Measurements from ENCODE around the gene MADCAM1.
"Not testable (repeated sequence)": the region's sequence is repeated elsewhere in the genome, so short reads cannot be mapped to it uniquely, and the experiment has no call there.

Gene MADCAM1

DNA sequence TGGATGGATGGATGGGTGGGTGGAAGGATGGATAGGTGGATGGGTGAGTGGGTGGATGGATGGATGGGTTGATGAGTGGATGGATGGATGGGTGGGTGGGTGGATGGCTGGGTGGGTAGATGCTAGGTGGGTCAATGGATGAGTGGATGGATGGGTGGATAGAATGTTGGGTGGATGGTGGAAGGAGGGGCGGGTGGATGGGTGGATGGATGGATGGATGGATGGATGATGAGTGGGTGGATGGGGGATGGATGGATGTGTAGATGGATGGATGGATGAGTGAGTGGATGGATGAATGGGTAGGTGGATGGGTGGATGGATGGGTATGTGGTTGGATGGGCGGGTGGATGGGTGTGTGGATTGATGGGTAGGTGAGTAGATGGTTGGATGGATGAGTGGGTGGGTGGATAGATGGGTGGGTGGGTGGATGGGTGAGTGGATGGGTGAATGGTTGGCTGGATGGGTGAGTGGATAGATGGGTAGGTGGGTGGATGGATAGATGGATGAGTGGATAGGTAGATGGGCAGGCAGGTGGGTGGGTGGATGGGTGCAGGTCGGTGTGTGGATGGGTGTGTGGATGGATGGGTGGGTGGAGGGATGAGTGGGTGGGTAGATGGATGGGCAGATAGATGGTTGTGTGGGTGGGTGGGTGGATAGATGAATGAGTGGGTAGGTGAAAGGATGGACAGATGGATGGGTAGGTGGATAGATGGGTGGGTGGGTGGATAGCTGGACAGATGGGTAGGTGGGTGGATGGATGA is 31.1 kb upstream of the MADCAM1 start:
- DNase-seq (ENCODE audit: low spot score), result no peak

DNA sequence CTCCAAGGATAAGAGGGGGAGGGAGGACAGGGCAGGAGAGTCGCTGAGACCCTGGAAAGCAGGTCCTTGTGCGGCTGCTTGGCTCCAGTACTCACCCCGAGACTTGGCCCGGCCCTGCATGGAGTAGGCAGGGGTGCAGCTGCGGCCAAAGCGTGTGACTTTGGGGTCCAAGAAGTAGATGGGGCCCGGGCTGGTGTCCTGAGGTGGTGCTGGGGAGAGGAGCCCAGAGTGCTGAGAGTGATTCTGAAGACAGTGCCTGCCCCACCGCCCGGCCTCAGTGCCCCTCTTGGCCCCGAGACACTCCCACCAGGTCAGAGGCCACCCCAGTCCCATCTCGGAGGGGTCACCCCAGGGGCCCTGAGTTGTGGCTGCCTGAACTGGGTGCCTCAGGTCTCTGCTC is 28.7 kb upstream of the MADCAM1 start:
- no peak for DNase-seq (ENCODE audit: low spot score)

DNA sequence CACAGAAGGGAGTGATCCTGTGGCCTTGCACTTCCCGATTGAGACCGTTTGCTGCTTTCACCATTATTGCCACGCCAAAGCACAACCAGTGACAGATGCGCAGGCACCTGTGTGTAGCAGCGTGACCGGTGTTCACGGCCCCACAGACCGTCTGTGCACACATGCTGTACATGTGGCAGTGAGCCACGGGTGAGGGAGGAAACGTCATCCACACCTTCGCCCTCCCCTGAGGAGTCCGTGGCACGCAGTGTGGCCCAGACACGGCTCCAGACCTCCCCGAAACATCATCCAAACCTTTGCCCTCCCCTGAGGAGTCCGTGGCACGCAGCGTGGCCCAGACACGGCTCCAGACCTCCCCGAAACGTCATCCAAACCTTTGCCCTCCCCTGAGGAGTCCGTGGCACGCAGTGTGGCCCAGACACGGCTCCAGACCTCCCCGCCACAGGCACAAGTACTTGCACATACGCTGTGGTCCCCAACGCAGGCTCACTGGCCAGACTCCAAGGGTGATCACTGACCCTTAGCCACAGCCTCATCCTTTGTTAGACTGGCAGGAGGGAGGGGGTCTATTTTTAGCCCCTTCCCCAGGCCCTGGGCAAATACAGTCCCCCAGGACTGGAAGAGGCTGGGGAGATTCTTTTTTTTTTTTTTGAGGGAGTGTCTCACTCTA is 27.6 kb upstream of the MADCAM1 start:
- no peak for DNase-seq (ENCODE audit: low spot score)

DNA sequence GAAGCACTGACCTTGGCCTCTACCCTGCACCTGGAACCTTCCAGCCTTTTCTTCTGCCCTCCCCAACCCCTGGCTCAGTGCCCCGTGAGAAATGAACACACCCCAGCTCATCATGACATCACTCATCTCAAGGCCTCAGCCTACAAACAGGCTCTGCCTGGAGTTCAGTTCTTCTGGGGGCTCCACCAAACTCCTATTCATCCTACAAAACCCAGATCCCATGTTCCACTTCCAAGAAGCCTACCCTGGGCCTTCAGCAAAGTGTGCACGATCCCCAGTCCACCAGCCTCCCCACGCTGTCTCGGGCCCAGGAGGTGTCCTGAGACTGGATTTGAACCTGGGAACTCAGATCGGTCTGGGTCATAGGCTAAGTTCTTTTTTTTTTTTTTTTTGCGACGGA is 26.5 kb upstream of the MADCAM1 start:
- DNase-seq (ENCODE audit: low spot score), result no peak

DNA sequence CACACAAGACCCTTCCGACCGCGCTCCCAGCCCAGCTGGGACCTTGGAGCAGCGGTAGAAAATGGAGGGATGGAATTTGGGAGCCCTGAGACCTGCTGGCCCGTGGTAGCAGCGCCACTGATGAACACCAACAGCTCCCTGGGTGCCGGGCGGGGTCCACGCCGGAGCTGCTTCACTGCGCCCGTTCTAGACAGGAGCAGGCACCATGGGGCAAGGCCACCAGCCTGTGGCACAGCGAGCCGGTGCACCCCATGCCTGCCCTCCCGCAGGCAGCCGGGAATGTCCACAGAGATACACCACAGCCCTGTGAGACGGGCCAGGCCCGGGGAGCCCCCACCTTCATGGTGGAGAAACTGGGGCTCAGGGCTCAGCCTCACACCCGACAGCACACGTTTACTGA is 25.6 kb upstream of the MADCAM1 start:
- DNase-seq (ENCODE audit: low spot score), result no peak

DNA sequence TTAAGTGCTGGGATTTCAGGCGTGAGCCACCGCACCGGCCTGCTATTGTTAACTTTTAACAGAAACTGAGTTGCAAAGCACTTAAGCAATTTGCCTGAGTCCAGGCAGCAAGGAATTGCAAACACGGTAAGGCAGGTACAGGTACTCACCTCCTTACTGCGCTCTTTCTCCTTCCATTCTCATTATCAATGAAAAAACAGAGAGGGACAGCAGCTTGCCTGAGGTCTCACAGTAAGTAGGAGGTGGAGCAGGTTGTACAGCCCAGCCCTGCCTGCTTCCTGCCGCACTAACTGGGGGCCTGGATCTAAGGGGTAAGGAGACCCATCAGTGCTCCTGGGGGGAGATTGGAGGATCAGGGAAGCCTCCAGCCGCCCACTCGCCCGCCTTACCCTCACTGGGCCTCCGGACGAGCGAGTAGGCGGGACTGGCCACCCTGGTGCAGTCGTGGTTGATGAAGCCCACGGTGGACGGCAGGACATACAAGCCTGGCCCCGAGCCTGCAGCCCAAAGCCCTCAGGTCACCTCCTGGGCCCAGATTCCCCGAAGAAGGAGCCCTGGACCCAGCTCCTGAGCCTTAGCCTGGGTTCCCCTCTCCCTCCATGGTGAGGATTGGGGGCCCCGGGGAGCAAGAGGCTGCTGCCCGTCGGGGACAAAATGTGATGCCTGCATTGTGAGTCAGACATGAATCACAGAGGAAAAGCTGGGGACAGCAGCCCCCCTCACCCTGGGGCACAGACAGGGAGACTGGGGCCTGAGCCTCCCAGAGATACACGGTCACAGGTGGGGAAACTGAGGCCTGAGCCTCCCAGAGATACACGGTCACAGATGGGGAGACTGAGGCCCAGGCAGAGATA is 24.1 kb upstream of the MADCAM1 start:
- DNase-seq (ENCODE audit: low spot score), result no peak

DNA sequence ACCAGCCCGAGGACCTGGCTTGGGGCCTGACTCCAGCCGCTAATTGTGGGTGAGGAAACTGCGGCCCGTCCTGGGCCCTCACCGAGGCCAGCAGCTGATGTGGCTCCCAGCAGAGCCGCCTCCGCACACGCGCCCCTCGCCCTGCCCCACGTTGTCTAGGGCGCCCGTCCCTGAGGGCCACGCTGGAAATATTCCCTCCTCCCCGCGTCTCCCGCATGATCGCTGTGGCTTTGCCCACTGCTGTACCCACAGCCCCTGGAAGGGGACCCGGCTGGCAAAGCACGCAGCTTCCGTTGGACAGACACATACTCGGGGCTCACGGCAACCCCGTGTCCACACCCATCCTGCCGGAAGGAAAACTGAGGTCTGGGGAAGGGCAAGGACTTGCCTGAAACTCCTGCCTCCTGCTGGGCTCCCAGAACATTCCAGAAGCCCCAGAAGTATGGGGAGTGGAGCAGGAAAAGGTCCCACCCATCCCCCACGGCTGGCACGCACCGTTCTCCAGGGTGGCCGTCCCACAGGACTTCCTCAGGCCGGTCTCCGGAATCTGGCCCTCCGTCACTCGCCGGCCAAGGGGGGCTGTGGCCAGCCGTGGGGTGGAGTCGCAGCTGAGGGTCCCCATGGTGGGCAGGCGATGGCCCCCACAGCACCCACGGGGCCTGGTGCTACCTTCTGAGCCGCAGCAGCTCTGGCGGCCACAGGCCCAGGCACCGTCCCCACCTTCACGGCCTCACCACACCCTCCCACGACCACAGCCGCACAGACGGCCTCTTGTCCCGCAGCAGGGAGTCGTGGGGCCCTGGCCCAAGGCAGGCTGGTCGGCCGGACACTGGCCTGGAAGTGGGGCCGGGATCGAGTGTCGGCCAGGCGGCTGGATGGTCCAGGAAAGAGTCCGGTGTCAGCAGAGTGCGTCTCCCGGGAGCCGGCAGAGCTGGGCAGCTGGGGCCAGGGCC is 21.9 kb upstream of the MADCAM1 start:
- no peak for DNase-seq (ENCODE audit: low spot score)

DNA sequence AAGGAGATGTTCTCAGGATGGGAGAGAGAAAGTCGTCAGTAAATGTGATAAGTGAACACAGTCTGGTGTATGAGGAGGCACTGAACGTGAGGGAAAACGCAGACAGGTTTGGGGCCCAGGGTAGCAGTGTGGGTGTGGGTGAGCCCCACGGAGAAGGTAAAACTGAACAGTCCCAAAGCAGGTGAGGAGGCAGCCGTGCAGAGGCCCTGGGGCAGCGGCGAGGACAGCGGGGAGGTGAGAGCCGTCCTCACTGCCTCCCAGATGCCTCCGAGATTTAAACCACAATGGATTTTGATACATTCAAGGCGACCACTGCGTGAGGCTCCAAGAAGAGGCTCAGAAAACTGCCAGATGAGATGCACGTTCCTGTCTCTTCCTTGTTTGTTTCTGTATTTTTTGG is 20.9 kb upstream of the MADCAM1 start:
- no peak for DNase-seq (ENCODE audit: low spot score)

DNA sequence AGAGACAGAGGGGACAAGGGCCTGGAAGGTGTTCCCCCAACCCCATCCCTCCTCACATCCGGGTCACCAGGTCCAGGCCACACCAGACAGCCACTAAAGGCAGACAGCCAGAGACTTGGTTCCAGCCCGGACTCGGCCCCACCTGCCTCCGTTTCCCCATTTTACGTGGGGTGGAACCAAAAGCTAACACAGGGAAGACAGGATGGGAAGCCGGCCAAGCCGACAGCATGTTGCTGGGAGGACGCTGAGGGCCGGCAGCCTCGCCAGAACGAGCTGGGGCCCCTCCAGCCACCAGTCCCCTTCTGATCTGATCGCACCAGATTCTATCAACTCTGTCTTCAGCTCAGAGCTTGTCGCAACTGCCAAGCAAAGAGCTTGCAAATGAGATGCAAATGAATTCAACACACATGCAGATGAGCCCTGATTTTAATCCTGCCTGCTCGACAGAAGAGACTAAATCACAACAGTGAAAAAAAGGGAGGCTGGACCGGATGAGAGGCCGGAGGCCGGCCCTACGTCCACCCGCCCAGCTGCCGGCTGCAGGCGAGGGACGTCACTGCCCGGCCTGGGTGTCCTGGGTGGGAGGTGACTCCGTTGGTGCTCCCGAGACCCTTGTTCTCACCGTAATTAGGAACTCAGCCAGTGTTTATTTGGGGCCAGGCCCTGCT is 17.9 kb upstream of the MADCAM1 start:
- DNase-seq (ENCODE audit: low spot score), result no peak

- DNase-seq (ENCODE audit: low spot score), result no peak
Observed at GRCh38 chr19:478976-479375, 17.3 kb upstream of the MADCAM1 start.

GRCh38 chr19:480016-480855 is 16.1 kb upstream of the MADCAM1 start:
- peak; percentile 83 for DNase-seq (ENCODE audit: low spot score)

GRCh38 chr19:481100-481499 is 15.2 kb upstream of the MADCAM1 start:
- not testable (repeated sequence) for DNase-seq (ENCODE audit: low spot score)

DNA sequence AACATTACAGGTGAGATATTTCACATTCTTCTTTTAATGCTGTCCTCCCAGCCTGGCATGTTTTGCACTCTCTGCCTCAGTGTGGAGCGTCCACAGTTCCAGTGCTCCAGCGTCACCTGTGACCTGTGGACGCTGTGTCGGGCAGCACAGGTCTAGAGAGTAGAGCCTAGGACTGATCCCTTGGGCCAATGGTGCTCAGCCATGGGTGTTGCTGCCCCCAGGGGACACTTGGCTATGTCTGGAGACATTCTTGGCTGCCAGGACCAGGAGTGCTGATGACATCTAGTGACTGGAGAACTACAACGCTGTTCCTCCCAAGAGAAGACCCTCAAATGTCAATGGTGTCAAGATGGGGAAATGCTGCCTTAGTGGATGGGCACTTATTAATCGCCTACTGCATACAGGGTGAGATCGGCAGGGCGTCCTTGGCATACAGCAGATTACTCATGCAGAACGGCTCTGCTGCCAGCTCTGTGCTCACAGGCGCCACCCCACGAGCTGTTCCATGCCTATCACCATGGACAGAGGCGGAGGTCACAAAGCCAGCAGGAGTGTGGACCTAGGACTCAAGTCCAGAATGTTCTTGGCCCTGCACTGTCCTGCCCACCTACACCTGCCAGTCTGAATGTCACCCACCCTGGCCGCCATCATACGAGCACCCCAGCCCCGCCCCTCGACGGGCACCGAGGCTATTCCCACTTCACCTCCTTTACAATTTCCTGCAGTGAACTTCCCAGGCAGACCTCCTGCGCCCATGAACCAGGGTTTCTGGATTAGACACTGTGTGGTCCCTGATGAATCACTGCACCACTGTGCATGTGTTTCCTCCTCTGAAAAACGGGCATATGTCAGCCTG is 13.9 kb upstream of the MADCAM1 start:
- DNase-seq (ENCODE audit: low spot score), result no peak

- DNase-seq (ENCODE audit: low spot score), result no peak
Observed at GRCh38 chr19:483332-484072, 12.8 kb upstream of the MADCAM1 start.

GRCh38 chr19:484494-484893 is 11.8 kb upstream of the MADCAM1 start:
- no peak for DNase-seq (ENCODE audit: low spot score)

DNA sequence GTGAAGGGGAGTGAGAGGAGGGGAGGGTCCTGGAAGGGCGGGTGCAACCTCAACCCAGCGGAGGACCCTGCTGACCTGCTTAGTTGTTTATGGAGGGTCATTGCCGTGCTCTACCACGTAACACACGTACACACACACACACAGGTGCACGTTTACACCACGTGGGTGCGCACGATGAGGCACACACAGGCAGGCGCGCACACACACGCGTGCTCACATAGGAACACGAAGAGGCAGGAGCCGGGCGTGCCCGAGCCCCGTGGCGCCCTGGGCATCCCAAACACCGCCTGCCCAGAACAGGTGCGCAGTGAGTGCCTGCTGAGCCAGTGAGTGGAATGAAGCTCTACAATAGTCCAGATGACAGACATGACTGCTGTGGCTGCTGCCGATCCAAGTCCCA is 11.2 kb upstream of the MADCAM1 start:
- DNase-seq (ENCODE audit: low spot score), result no peak

GRCh38 chr19:485583-486236 is 10.6 kb upstream of the MADCAM1 start:
- DNase-seq (ENCODE audit: low spot score), result no peak
